Activated CD4-positive, alpha-beta T cell treated with anti-CD3 and anti-CD28 coated beads for 4 hours (primary cell): ENCODE results near the gene TMEM229B.
"Not testable (repeated sequence)": the region's sequence is repeated elsewhere in the genome, so short reads cannot be mapped to it uniquely, and the experiment has no call there.

Experiments
- DNase-seq, 2 donors: peaks; one replicate each; pipeline ENCODE4 v3.0.0-alpha.2; 2020

Gene TMEM229B

GRCh38 chr14:67483579-67484285 lies 4.8 kb downstream of the TMEM229B start:
- DNase-seq, result no peak

GRCh38 chr14:67482231-67483164 lies 6.0 kb downstream of the TMEM229B start:
- no peak for DNase-seq

- DNase-seq, result no peak
These were observed 8.5 kb downstream of the TMEM229B start for GRCh38 chr14:67480011-67480410.

- DNase-seq, result no peak
These were observed 9.8 kb downstream of the TMEM229B start for GRCh38 chr14:67478800-67479084.

- no peak for DNase-seq
These were observed 10.4 kb downstream of the TMEM229B start for GRCh38 chr14:67477926-67478799.

- no peak for DNase-seq
These were observed 14.2 kb downstream of the TMEM229B start for GRCh38 chr14:67474366-67474765.

GRCh38 chr14:67473290-67474082 lies 15.0 kb downstream of the TMEM229B start:
- DNase-seq, result no peak

GRCh38 chr14:67472726-67473125 lies 15.8 kb downstream of the TMEM229B start:
- DNase-seq, result no peak

- no peak for DNase-seq
These were observed 18.6 kb downstream of the TMEM229B start for GRCh38 chr14:67469954-67470353.

GRCh38 chr14:67468378-67468730 lies 20.2 kb downstream of the TMEM229B start:
- no peak for DNase-seq

- no peak for DNase-seq
These were observed 21.4 kb downstream of the TMEM229B start for GRCh38 chr14:67467134-67467533.

GRCh38 chr14:67464879-67465278 lies 23.6 kb downstream of the TMEM229B start:
- no peak for DNase-seq

GRCh38 chr14:67464377-67464776 lies 24.1 kb downstream of the TMEM229B start:
- no peak for DNase-seq

- DNase-seq, result no peak
These were observed 24.6 kb downstream of the TMEM229B start for GRCh38 chr14:67463900-67464299.

- DNase-seq, result no peak
These were observed 26.5 kb downstream of the TMEM229B start for GRCh38 chr14:67461996-67462395.

- DNase-seq, result no peak
These were observed 27.1 kb downstream of the TMEM229B start for GRCh38 chr14:67461341-67461985.

- DNase-seq, result no peak
These were observed 29.2 kb downstream of the TMEM229B start for GRCh38 chr14:67459336-67459735.

GRCh38 chr14:67457782-67458181 lies 30.7 kb downstream of the TMEM229B start:
- DNase-seq, result no peak

GRCh38 chr14:67456732-67457131 lies 31.8 kb downstream of the TMEM229B start:
- DNase-seq, result no peak

GRCh38 chr14:67453575-67454300 lies 34.8 kb downstream of the TMEM229B start:
- no peak for DNase-seq

GRCh38 chr14:67451667-67452066 lies 36.9 kb downstream of the TMEM229B start:
- not testable (repeated sequence) for DNase-seq
